Gastroesophageal sphincter (tissue), 4 donors: ENCODE measurements around the gene SLC38A10. TPM values are rescaled to one million over a fixed set of nuclear protein-coding genes. Genes with fewer than 3 reads are reported as not detected.

Experiments used
- ATAC-seq: fragments of 150-250 bp; one replicate; pipeline ENCODE4 v1.9.1; 2016; ENCODE audit warnings: mild to moderate bottlenecking, moderate library complexity
- H3K27ac ChIP-seq, 4 donors: fragments of 200-600 bp; sonication (generic) in 3 of 4; 1 replicate in 3 of 4; 2 replicates in 1 of 4; pipeline ENCODE4 v1.5.1; 2016 to 2019
- H3K27me3 ChIP-seq: fragments of 200-600 bp; sonication (generic); one replicate; pipeline ENCODE4 v1.5.1; 2019
- H3K36me3 ChIP-seq, 2 donors: fragments of 200-600 bp; sonication (generic); one replicate each; pipeline ENCODE4 v1.5.1; 2019; ENCODE audit warnings: control low read depth in 1 of 2
- H3K4me1 ChIP-seq, 3 donors: fragments of 200-600 bp; sonication (generic); 1 replicate in 2 of 3; 2 replicates in 1 of 3; pipeline ENCODE4 v1.5.1; 2016 to 2019; ENCODE audit warnings: control low read depth in 2 of 3
- H3K4me3 ChIP-seq, 2 donors: fragments of 200-600 bp; sonication (generic); one replicate each; pipeline ENCODE4 v1.5.1; 2019; ENCODE audit warnings: mild to moderate bottlenecking in 1 of 2, moderate library complexity in 1 of 2
- H3K9me3 ChIP-seq, 3 donors: fragments of 200-600 bp; sonication (generic); one replicate each; pipeline ENCODE4 v1.5.1; 2017 to 2019; ENCODE audit warnings: control low read depth in 2 of 3
- CTCF ChIP-seq, 4 experiments: fragments of 200-600 bp in 2 of 4; fragments of 450-650 bp in 2 of 4; sonication (generic) in 1 of 4; IDR thresholded peaks; one replicate each; pipeline ENCODE4 v1.5.1; 2017 to 2019; ENCODE audit warnings: antibody characterized with exemption in 4 of 4, mild to moderate bottlenecking in 2 of 4, moderate library complexity in 2 of 4
- EP300 ChIP-seq: sonication (generic); formaldehyde crosslinking; IDR thresholded peaks from one replicate; pipeline ENCODE4 v1.6.1; 2017; ENCODE audit warnings: antibody characterized with exemption, mild to moderate bottlenecking
- POLR2A ChIP-seq, 2 donors: fragments of 450-650 bp; IDR thresholded peaks; one replicate each; pipeline ENCODE4 v1.6.1; 2017; ENCODE audit warnings: antibody characterized with exemption in 2 of 2, mild to moderate bottlenecking in 2 of 2, moderate library complexity in 1 of 2
- POLR2AphosphoS5 ChIP-seq: sonication (generic); formaldehyde crosslinking; IDR thresholded peaks from one replicate; pipeline ENCODE4 v1.6.1; 2017; ENCODE audit warnings: antibody characterized with exemption
- WGBS, 2 donors: methylation state at CpG; one replicate each; pipeline ENCODE4 v1.1.5; 2018; ENCODE audit warnings: low coverage in 1 of 2; 5-methylcytosine and 5-hydroxymethylcytosine counted together
- total RNA-seq, 4 donors: library from RNA; depleted of rRNA; stranded (reverse); fragments of >200 nt; gene quantifications; one replicate each; pipeline ENCODE4 v1.1.0, GENCODE V29; 2016

SLC38A10 gene
- total RNA-seq, 4 donors from 2014 or later = 70.5 to 99.6 (median 81.8) TPM

GRCh38 chr17:81206657-81207056, 88.5 kb downstream of the SLC38A10 start:
- no peaks in the 10 kb centered on the region for H3K4me1 ChIP-seq
- no peaks in the 10 kb centered on the region for H3K9me3 ChIP-seq
- H3K27ac ChIP-seq = no peak overlapping the region
- peaks cover 0 to 61% of the 10 kb centered on the region in 2 donors for H3K36me3 ChIP-seq
- H3K4me3 ChIP-seq = no peak overlapping the region
- TF ChIP-seq EP300 = no peak
- TF ChIP-seq POLR2AphosphoS5 = no peak
- no peak for TF ChIP-seq CTCF (IDR thresholded peaks at IDR 0.05)
- no peak for TF ChIP-seq POLR2A (IDR thresholded peaks at IDR 0.05)
- WGBS, 2 donors = 80% methylated on average over 3 of the region's 12 CpGs; no CpG with 5 or more reads in 1 of the 2 donors
- ATAC-seq = peak; percentile 13
- no peaks in the 10 kb centered on the region for H3K27me3 ChIP-seq

DNA sequence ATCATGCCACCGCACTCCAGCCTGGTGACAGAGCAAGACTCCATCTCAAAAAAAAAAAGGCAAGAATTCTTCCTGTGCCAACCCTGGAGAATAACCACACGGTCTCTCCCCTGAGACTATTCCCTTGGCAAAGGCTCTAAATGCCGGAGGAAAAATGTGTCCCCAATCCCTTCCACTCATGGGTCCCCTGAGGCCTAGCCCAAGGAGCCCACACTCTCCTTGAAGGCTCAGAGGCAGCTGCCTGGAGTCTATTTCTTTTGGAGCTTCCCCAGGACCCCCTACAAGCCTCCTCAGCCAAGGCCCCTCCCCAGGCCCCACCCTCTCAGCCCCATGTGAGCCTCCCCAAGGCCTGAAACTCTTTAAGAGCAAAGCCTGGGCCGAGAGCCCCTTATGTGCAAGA, 88.9 kb downstream of the SLC38A10 start:
- H3K36me3 ChIP-seq = peaks cover 0 to 61% of the 10 kb centered on the region in 2 donors
- H3K27ac ChIP-seq = no peak overlapping the region
- H3K27me3 ChIP-seq = no peaks in the 10 kb centered on the region
- no peak for ATAC-seq
- no peaks in the 10 kb centered on the region for H3K4me1 ChIP-seq
- TF ChIP-seq CTCF (IDR thresholded peaks at IDR 0.05) (no peak), POLR2A (IDR thresholded peaks at IDR 0.05) (no peak), EP300 (no peak), POLR2AphosphoS5 (no peak)
- H3K4me3 ChIP-seq = no peak overlapping the region
- WGBS, 2 donors = 50 to 71% methylated on average over 1 to 3 of the region's 4 CpGs
- H3K9me3 ChIP-seq = no peaks in the 10 kb centered on the region

GRCh38 chr17:81204578-81204977, 90.5 kb downstream of the SLC38A10 start:
- Histone ChIP-seq H3K4me3 (no peak overlapping the region), H3K36me3 (peaks cover 0 to 69% of the 10 kb centered on the region in 2 donors), H3K9me3 (no peaks in the 10 kb centered on the region), H3K4me1 (no peaks in the 10 kb centered on the region), H3K27ac (no peak overlapping the region), H3K27me3 (no peaks in the 10 kb centered on the region)
- TF ChIP-seq POLR2AphosphoS5 = no peak
- no peak for TF ChIP-seq POLR2A (IDR thresholded peaks at IDR 0.05)
- TF ChIP-seq CTCF (IDR thresholded peaks at IDR 0.05) = no peak
- no peak for TF ChIP-seq EP300
- WGBS, 2 donors = 78% methylated on average over 10 of the region's 10 CpGs; no CpG with 5 or more reads in 1 of the 2 donors
- ATAC-seq = no peak

GRCh38 chr17:81203136-81203535, 92.0 kb downstream of the SLC38A10 start:
- H3K27ac ChIP-seq = no peak overlapping the region
- H3K4me1 ChIP-seq = no peaks in the 10 kb centered on the region
- TF ChIP-seq CTCF (IDR thresholded peaks at IDR 0.05) = no peak
- TF ChIP-seq POLR2AphosphoS5 = no peak
- TF ChIP-seq EP300 = no peak
- no peak for TF ChIP-seq POLR2A (IDR thresholded peaks at IDR 0.05)
- H3K27me3 ChIP-seq = no peaks in the 10 kb centered on the region
- H3K36me3 ChIP-seq = peaks cover 0 to 76% of the 10 kb centered on the region in 2 donors
- no peaks in the 10 kb centered on the region for H3K9me3 ChIP-seq
- ATAC-seq = no peak
- no peak overlapping the region for H3K4me3 ChIP-seq
- WGBS, 2 donors = no CpG with 5 or more reads among the region's 20 CpGs

DNA sequence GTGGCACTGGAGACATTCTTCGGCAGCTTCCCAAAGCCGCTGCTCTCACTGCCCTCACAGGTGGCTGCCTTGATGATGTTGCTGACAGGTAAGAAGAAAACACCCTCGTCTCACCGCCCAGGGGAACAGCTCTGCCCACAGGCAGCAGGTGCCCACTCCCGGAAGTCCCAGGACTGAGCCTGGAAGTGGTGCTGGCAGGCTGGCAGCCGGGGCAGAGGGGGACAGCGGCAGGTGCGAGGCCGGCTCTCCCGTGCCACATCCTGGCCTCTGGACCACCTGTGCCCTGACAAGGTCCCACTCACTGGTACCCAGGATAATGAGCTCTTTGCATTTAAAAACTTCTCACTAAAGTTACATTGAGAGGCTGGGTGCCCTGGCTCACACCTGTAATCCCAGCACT, 92.8 kb downstream of the SLC38A10 start:
- Histone ChIP-seq H3K4me3 (no peak overlapping the region), H3K36me3 (peaks cover 0 to 82% of the 10 kb centered on the region in 2 donors), H3K4me1 (peaks cover 0 to 3% (median 0%) of the 10 kb centered on the region in 3 donors), H3K27me3 (no peaks in the 10 kb centered on the region), H3K9me3 (no peaks in the 10 kb centered on the region), H3K27ac (no peak overlapping the region)
- 100% methylated on average over 2 of the region's 10 CpGs; no CpG with 5 or more reads in 1 of the 2 donors for WGBS, 2 donors
- ATAC-seq = no peak
- TF ChIP-seq CTCF (IDR thresholded peaks at IDR 0.05) (no peak), EP300 (no peak), POLR2A (IDR thresholded peaks at IDR 0.05) (no peak), POLR2AphosphoS5 (no peak)
